Panc1 (cell line): ENCODE results near the gene KRT76. TPM values are rescaled to one million over a fixed set of nuclear protein-coding genes. Genes with fewer than 3 reads are reported as not detected.

Experiments used
- ATAC-seq: fragments of 200-7000 bp; cut with Tn5 transposase; 2 replicates; pipeline ENCODE4 v1.9.1; 2020; ENCODE audit warnings: mild to moderate bottlenecking, moderate library complexity
- BruUV-seq: library from RNA; stranded (reverse); fragments of 400-500 nt; replicated peaks from 2 replicates; lab custom pipeline; 2021; lab: Mats Ljungman, UMichigan
- CTCF ChIA-PET: fragments of 300-600 bp; sonication (Branson Sonifier 250); formaldehyde crosslinking; loops from one replicate; lab custom pipeline; 2022; ENCODE audit warnings: antibody characterized with exemption; lab: Charles Lee
- POLR2A ChIA-PET: fragments of 300-600 bp; sonication (Branson Sonifier 250); formaldehyde crosslinking; loops from one replicate; lab custom pipeline; 2022; ENCODE audit warnings: antibody characterized with exemption; lab: Charles Lee
- DNase-seq: peaks from one replicate; pipeline ENCODE4 v3.0.0-alpha.2; 2010; ENCODE audit warnings: low read depth, low spot score
- H3K27ac ChIP-seq: 2 replicates; pipeline ENCODE4 v1.5.1; 2011; ENCODE audit warnings: mild to moderate bottlenecking, low read length, inconsistent platforms
- H3K27me3 ChIP-seq: fragments of 200-500 bp; sonication (Bioruptor generic); 2 replicates; pipeline ENCODE4 v1.6.0; 2014; ENCODE audit warnings: low read length, inconsistent platforms; ENCODE audit not compliant: control insufficient read depth, insufficient read depth
- H3K36me3 ChIP-seq: fragments of 200-500 bp; sonication (Bioruptor generic); 2 replicates; pipeline ENCODE4 v1.5.1; 2014; ENCODE audit warnings: inconsistent platforms, mild to moderate bottlenecking, low read length, moderate library complexity; ENCODE audit not compliant: control insufficient read depth, insufficient read depth
- H3K4me1 ChIP-seq: 2 replicates; pipeline ENCODE4 v1.5.1; 2011; ENCODE audit warnings: inconsistent platforms, mild to moderate bottlenecking, low read length, moderate library complexity; ENCODE audit not compliant: control insufficient read depth, insufficient read depth
- H3K4me3 ChIP-seq, 2 experiments: 2 replicates each; pipeline ENCODE4 v1.5.1; 2011 to 2012; ENCODE audit warnings: low read depth in 2 of 2, low read length in 2 of 2, mild to moderate bottlenecking in 2 of 2, inconsistent platforms in 1 of 2, moderate library complexity in 1 of 2
- H3K9me3 ChIP-seq: fragments of 200-500 bp; sonication (Bioruptor generic); 2 replicates; pipeline ENCODE4 v1.5.1; 2014; ENCODE audit warnings: low read depth, mild to moderate bottlenecking, inconsistent platforms, low read length, moderate library complexity; ENCODE audit not compliant: control insufficient read depth, insufficient read depth
- POLR2AphosphoS5 ChIP-seq: IDR thresholded peaks from 2 replicates; pipeline ENCODE4 v1.6.1; 2012; ENCODE audit warnings: mild to moderate bottlenecking, low read depth, low read length, moderate library complexity
- SIN3A ChIP-seq: IDR thresholded peaks from 2 replicates; pipeline ENCODE4 v1.6.1; 2012; ENCODE audit warnings: low read depth, mild to moderate bottlenecking, low read length, moderate library complexity, borderline replicate concordance; ENCODE audit not compliant: insufficient read depth
- TCF7L2 ChIP-seq: IDR thresholded peaks from 2 replicates; pipeline ENCODE4 v1.6.1; 2011; ENCODE audit warnings: mild to moderate bottlenecking, low read depth, low read length, inconsistent platforms
- in situ Hi-C: cut with HindIII; loops from 2 replicates; pipeline ENCODE4 v1.10.0; 2016; ENCODE audit warnings: low sequenced_read_pairs, low pct_unique_long_range_greater_than_20kb
- intact Hi-C: fragments of 100-400 bp; cut with micrococcal nuclease; formaldehyde crosslinking; loops from one replicate; pipeline ENCODE4 v1.10.0; 2022; ENCODE audit not compliant: unreplicated experiment
- total RNA-seq: library from RNA; stranded (reverse); gene quantifications from one replicate; pipeline ENCODE4 v1.2.1, GENCODE V29; 2021; ENCODE audit not compliant: unreplicated experiment
- TF ChIP-seq, protein P1 (sequence below), 2 experiments: IDR thresholded peaks; 2 replicates each; pipeline ENCODE4 v1.6.1; 2011 to 2012; ENCODE audit warnings: low read depth in 2 of 2, control low read depth in 1 of 2, low read length in 1 of 2, mild to moderate bottlenecking in 1 of 2, moderate library complexity in 1 of 2; ENCODE audit not compliant: insufficient read depth in 1 of 2
- TF ChIP-seq, protein P2 (sequence below): fragments of 450-650 bp; IDR thresholded peaks from 2 replicates; pipeline ENCODE4 v1.5.1; 2017; ENCODE audit warnings: mild to moderate bottlenecking

Gene KRT76
- total RNA-seq, 1 experiment from 2014 or later: not detected

DNA sequence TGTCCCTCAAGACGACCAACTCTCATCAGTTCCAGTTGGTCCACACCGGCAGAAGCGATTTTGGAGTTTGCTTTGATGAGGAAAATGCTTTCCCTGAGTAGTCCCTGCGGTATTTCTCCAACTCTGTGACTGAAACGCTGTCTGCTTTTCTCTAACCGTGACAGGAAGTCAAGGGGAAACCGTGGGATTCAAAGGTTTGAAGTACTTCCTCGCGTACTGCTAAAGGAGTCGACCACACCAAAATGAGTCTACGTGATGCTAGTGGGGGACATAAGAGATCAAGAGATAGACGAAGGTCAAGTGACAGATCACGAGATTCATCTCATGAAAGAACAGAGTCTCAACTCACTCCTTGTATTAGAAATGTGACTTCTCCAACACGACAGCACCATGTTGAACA is 28.6 kb downstream of the KRT76 start:
- POLR2A ChIA-PET: no interaction called here
- TF ChIP-seq POLR2AphosphoS5 (no peak), TCF7L2 (no peak), SIN3A (no peak)
- TF ChIP-seq, protein P1, sequence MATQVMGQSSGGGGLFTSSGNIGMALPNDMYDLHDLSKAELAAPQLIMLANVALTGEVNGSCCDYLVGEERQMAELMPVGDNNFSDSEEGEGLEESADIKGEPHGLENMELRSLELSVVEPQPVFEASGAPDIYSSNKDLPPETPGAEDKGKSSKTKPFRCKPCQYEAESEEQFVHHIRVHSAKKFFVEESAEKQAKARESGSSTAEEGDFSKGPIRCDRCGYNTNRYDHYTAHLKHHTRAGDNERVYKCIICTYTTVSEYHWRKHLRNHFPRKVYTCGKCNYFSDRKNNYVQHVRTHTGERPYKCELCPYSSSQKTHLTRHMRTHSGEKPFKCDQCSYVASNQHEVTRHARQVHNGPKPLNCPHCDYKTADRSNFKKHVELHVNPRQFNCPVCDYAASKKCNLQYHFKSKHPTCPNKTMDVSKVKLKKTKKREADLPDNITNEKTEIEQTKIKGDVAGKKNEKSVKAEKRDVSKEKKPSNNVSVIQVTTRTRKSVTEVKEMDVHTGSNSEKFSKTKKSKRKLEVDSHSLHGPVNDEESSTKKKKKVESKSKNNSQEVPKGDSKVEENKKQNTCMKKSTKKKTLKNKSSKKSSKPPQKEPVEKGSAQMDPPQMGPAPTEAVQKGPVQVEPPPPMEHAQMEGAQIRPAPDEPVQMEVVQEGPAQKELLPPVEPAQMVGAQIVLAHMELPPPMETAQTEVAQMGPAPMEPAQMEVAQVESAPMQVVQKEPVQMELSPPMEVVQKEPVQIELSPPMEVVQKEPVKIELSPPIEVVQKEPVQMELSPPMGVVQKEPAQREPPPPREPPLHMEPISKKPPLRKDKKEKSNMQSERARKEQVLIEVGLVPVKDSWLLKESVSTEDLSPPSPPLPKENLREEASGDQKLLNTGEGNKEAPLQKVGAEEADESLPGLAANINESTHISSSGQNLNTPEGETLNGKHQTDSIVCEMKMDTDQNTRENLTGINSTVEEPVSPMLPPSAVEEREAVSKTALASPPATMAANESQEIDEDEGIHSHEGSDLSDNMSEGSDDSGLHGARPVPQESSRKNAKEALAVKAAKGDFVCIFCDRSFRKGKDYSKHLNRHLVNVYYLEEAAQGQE (IDR thresholded peaks at IDR 0.05; ENCODE audit: insufficient read depth in 1 of 2, low read depth in 2 of 2, low read length in 1 of 2): no peak
- TF ChIP-seq, protein P2, sequence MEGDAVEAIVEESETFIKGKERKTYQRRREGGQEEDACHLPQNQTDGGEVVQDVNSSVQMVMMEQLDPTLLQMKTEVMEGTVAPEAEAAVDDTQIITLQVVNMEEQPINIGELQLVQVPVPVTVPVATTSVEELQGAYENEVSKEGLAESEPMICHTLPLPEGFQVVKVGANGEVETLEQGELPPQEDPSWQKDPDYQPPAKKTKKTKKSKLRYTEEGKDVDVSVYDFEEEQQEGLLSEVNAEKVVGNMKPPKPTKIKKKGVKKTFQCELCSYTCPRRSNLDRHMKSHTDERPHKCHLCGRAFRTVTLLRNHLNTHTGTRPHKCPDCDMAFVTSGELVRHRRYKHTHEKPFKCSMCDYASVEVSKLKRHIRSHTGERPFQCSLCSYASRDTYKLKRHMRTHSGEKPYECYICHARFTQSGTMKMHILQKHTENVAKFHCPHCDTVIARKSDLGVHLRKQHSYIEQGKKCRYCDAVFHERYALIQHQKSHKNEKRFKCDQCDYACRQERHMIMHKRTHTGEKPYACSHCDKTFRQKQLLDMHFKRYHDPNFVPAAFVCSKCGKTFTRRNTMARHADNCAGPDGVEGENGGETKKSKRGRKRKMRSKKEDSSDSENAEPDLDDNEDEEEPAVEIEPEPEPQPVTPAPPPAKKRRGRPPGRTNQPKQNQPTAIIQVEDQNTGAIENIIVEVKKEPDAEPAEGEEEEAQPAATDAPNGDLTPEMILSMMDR: no peak
- Histone ChIP-seq H3K4me3 (no peak overlapping the region), H3K9me3 (no peaks in the 10 kb centered on the region), H3K27ac (no peak overlapping the region), H3K36me3 (no peaks in the 10 kb centered on the region), H3K4me1 (no peaks in the 10 kb centered on the region), H3K27me3 (peaks cover 12% of the 10 kb centered on the region)
- no TSS peak for BruUV-seq
- ATAC-seq (no peak), DNase-seq (no peak)
- intact Hi-C loops (no loop called here), in situ Hi-C loops (no loop called here)
- CTCF ChIA-PET: interaction anchor here (0.6 kb wide), 1 partner anchor 129 kb away, joined by 3 read pairs; no protein-coding TSS in a partner anchor

DNA sequence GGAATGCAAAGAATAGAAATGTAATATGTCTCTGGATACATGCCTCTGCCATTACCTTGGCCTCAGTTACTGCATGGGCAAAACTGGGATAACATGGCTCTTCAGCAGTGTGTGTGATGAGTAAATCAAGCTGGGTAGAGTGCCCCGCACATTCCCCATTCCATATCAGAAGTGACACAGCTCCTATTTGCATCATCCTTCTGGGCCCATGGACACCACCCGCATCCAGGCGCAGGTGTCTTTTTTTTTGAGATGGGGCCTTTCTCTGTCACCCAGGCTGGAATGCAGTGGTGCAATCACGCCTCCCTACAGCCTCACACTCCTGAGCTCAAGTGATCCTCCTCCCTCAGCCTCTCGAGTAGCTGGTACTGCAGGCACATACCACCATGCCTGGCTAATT is 31.6 kb downstream of the KRT76 start:
- Histone ChIP-seq H3K36me3 (no peaks in the 10 kb centered on the region), H3K4me1 (no peaks in the 10 kb centered on the region), H3K4me3 (no peak overlapping the region), H3K9me3 (no peaks in the 10 kb centered on the region), H3K27me3 (peaks cover 11% of the 10 kb centered on the region), H3K27ac (no peak overlapping the region)
- ChIA-PET POLR2A (no interaction called here), CTCF (interaction anchor here (0.8 kb wide), 1 partner anchor 31 kb away, joined by 3 read pairs; no protein-coding TSS in a partner anchor)
- intact Hi-C loops (no loop called here), in situ Hi-C loops (no loop called here)
- DNase-seq (no peak), ATAC-seq (no peak)
- TF ChIP-seq, protein P1 (IDR thresholded peaks at IDR 0.05; ENCODE audit: insufficient read depth in 1 of 2, low read depth in 2 of 2, low read length in 1 of 2): no peak
- no peak for TF ChIP-seq POLR2AphosphoS5
- no TSS peak for BruUV-seq
